ENCODE results near the gene TMEM127.
A peak's percentile ranks its signal among the peaks of the same experiment; 100 is the strongest.

Gene TMEM127

DNA sequence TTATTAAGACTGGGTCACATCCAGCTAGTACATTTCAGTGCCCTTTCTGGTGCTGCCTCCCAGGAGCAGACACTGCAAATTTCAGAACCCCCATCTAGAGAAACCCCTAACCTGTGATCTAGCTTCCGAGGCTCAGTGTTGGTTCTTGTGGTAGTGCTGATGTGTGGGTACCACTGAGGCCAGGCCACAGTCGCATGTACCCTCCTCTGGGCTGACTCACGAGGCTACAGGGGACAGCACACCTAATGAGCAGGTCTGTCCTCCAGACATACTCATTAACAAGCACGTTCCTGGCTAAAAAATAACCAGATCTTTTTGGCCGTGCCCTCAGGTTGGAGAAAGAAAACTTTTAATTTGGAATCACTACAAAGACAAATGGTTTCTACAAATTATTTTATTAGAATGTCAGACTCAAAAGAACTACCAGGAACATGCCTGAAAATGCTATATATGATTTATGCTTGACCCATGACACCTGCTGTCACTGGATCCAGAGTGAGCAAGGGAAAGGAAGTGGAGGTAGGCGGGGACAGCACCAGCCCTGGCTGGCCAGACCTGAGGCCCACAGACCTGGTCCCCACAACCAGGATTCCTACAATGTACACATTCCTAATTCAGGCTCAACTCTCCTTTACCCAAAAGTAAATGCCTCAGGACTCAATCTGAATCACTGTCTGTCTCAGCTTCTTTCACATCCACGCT, 8.7 kb upstream of the TMEM127 start:
- DNase-seq (ENCODE audit: low read depth), result no peak
- TF ChIP-seq, protein P1, sequence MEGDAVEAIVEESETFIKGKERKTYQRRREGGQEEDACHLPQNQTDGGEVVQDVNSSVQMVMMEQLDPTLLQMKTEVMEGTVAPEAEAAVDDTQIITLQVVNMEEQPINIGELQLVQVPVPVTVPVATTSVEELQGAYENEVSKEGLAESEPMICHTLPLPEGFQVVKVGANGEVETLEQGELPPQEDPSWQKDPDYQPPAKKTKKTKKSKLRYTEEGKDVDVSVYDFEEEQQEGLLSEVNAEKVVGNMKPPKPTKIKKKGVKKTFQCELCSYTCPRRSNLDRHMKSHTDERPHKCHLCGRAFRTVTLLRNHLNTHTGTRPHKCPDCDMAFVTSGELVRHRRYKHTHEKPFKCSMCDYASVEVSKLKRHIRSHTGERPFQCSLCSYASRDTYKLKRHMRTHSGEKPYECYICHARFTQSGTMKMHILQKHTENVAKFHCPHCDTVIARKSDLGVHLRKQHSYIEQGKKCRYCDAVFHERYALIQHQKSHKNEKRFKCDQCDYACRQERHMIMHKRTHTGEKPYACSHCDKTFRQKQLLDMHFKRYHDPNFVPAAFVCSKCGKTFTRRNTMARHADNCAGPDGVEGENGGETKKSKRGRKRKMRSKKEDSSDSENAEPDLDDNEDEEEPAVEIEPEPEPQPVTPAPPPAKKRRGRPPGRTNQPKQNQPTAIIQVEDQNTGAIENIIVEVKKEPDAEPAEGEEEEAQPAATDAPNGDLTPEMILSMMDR (conservative IDR thresholded peaks at IDR 0.05; ENCODE audit: low read depth, low read length), result no peak
- H3K4me3 ChIP-seq (ENCODE audit: low read length), result no peak overlapping the region

DNA sequence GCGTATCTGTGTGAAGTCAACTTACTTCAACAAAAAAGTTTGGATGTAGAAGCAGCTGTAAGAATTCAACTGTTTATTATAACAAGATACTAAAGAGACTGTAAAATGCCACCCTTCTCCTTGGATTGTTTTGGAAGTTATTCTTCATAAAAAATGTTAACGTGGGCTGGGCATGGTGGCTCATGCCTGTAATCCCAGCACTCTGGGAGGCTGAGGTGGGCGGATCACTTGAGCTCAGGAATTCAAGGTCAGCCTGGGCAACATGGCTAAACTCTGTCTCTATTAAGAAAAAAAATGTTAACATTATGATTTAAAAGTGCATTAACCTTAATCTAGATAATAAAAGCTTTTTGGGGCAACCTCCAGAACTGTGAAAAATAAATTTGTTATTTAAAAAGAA, 8.0 kb upstream of the TMEM127 start:
- no peak for DNase-seq (ENCODE audit: low read depth)
- no peak overlapping the region for H3K4me3 ChIP-seq (ENCODE audit: low read length)
- TF ChIP-seq, protein P1 (conservative IDR thresholded peaks at IDR 0.05; ENCODE audit: low read depth, low read length), result no peak

DNA sequence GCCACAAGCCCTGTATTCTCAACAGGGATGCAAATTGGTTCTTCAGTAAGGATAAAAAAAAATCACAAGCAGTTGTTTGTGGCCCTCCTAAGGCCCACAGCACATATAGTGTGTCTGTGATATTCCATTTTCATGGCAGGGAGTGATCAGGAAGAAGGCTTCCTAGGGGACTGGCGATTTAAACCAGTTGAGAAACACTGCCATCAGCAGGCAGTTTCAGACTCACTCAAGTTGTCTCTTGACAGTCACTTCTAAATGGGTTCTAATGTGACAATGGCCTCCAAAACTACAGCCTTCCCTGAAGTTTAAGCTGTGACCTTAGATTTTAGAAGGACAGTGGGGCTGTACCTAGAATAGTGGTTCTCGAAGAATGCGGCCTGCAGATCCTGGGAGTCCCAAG, 6.2 kb upstream of the TMEM127 start:
- DNase-seq (ENCODE audit: low read depth), result no peak
- TF ChIP-seq, protein P1 (conservative IDR thresholded peaks at IDR 0.05; ENCODE audit: low read depth, low read length), result no peak
- H3K4me3 ChIP-seq (ENCODE audit: low read length), result no peak overlapping the region

DNA sequence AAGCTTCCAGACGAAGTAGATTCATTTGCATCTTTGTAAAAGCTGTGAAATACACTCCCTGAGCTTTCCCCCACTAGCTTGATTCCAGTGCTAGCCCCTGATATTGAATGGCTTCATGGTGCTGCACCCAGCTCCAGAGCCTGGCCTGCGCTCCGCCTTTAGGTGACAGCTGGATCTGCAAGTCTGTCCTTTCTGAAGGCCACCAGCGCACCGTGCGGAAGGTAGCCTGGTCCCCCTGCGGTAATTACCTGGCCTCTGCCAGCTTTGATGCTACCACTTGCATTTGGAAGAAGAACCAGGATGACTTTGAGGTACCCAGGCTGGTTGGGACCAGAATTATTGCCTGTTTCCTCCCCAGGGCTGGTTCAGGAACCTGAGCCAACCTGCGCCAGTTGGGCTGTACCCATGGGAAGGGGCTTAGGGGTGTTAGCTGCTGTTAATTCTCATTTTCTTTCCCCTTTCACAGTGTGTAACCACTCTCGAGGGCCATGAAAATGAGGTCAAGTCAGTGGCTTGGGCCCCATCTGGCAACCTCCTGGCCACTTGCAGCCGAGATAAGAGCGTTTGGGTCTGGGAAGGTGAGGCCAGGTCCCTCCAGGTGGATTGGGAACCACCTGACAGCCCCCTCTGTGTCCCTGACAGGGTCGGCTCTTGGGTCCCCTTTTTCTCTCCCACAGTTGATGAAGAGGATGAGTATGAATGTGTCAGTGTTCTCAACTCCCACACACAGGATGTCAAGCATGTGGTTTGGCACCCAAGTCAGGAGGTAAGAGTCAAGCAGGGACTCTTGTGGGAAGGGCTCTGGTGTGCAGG, 1.6 kb upstream of the TMEM127 start:
- peak overlapping the region; percentile 73 for H3K4me3 ChIP-seq (ENCODE audit: low read length)
- DNase-seq (ENCODE audit: low read depth), result no peak
- TF ChIP-seq, protein P1 (conservative IDR thresholded peaks at IDR 0.05; ENCODE audit: low read depth, low read length), result peak; percentile 45

- peak overlapping the region; percentile 90 for H3K4me3 ChIP-seq (ENCODE audit: low read length)
- TF ChIP-seq, protein P1 (conservative IDR thresholded peaks at IDR 0.05; ENCODE audit: low read depth, low read length), result no peak
- no peak for DNase-seq (ENCODE audit: low read depth)
Measured at GRCh38 chr2:96265349-96265839, 403 bp downstream of the TMEM127 start.

DNA sequence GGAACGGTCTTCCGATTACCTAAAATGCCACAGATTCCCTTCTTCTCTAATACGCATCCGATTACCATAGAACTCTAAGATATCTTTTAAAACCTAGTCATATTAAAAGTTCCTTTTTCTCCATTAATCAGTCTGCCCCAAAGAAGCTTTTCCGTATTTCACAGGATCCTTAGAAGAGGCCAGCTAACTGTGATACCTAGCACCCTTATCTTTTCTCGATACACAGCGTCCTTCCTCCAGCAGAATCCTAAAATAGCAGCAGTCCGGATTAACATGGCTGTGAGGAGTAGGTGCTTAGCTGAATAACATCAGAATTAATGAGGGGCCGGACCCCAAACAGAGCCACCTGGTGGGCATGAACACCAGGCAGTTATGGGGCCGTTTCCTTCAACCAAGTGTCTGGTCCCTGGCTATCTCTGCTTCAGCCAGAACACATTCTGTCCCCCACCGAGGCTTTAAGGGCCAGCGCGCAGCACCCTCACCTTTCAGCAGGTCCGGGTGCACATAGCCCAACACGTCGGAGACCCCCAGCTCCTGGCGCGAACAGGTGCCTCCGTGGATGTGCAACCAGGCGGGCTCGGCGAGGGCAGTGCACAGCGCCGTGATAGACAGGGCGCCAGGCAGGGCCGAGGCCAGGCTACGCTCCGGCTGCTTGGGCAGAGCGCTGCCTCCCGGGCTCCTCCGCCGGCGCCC, 995 bp downstream of the TMEM127 start:
- DNase-seq (ENCODE audit: low read depth), result no peak

More for the DNA sequence above, 995 bp downstream of the TMEM127 start:
- TF ChIP-seq, protein P1 (conservative IDR thresholded peaks at IDR 0.05; ENCODE audit: low read depth, low read length), result peak; percentile 66
- H3K4me3 ChIP-seq (ENCODE audit: low read length), result peak overlapping the region; percentile 90
